ENCODE measurements around the gene MAP2K5. TPM values are rescaled to one million over a fixed set of nuclear protein-coding genes. Genes with fewer than 3 reads are reported as not detected.
"Not testable (repeated sequence)": the region's sequence is repeated elsewhere in the genome, so short reads cannot be mapped to it uniquely, and the experiment has no call there.

MAP2K5 gene
- total and polyA plus RNA-seq, 9 of the 15 experiments (the other 6 are each of a cell fraction or from before 2014, with no cell fraction given) = 0.41 to 16.5 (median 7.5) TPM

GRCh38 chr15:67613211-67613610 lies 70.7 kb downstream of the MAP2K5 start:
- Histone ChIP-seq H4K20me1 (replicated peaks; ENCODE audit: control insufficient read depth, insufficient read depth, low read length) (no peaks in the 10 kb centered on the region), H3K4me1 (replicated peaks in 1 of 2; ENCODE audit: control insufficient read depth in 2 of 2, insufficient read depth in 2 of 2, low read length in 2 of 2) (no peaks in the 10 kb centered on the region; a peak in 1 of 5 replicates), H3K4me3 (no peak overlapping the region), H2AFZ (ENCODE audit: low read depth, low read length) (no peak overlapping the region), H3K9ac (ENCODE audit: insufficient read depth in 1 of 2, low read depth in 2 of 2, low read length in 2 of 2) (no peak overlapping the region), H3K27ac (ENCODE audit: extremely low read depth, low read depth, low read length) (no peak overlapping the region), H3K36me3 (ENCODE audit: control insufficient read depth, insufficient read depth, low read length) (no peaks in the 10 kb centered on the region), H3K27me3 (ENCODE audit: control insufficient read depth in 2 of 2, insufficient read depth in 2 of 2, low read length in 2 of 2) (no peaks in the 10 kb centered on the region), H3K9me3 (replicated peaks; ENCODE audit: control insufficient read depth, insufficient read depth, low read depth, low read length) (no peaks in the 10 kb centered on the region), H3K9me1 (ENCODE audit: control insufficient read depth, insufficient read depth, low read length) (no peaks in the 10 kb centered on the region), H3K4me2 (ENCODE audit: insufficient read depth, low read length) (no peak overlapping the region), H3K79me2 (ENCODE audit: control insufficient read depth, insufficient read depth, low read length) (no peaks in the 10 kb centered on the region)
- no peak for ATAC-seq
- TF ChIP-seq SMARCE1 (IDR thresholded peaks at IDR 0.05) = no peak
- in situ Hi-C loops (cut with MboI) = no loop called here
- intact Hi-C loops (cut with micrococcal nuclease) = no loop called here
- CTCF ChIA-PET (ENCODE audit: low intra/inter-chr PET ratio) = no interaction called here
- no peak for FAIRE-seq
- WGBS (ENCODE audit: insufficient coverage, low coverage, missing lambda C conversion rate) = 29% methylated on average over 1 of the region's 1 CpG
- POLR2A ChIA-PET = interaction anchor here (0.6 to 1.4 kb wide), 4 partner anchors 9 to 93 kb away, joined by 3 read pairs; partner anchors contain the start of gene C15orf61
- BruUV-seq (replicated peaks) = no TSS peak
- DNase-seq (ENCODE audit: extremely low read depth in 1 of 4, low spot score in 3 of 4) = no peak

GRCh38 chr15:67613708-67614107 lies 71.2 kb downstream of the MAP2K5 start:
- Histone ChIP-seq H2AFZ (ENCODE audit: low read depth, low read length) (no peak overlapping the region), H3K4me2 (ENCODE audit: insufficient read depth, low read length) (no peak overlapping the region), H3K27ac (ENCODE audit: extremely low read depth, low read depth, low read length) (no peak overlapping the region), H3K36me3 (ENCODE audit: control insufficient read depth, insufficient read depth, low read length) (no peaks in the 10 kb centered on the region), H3K4me3 (no peak overlapping the region), H3K27me3 (ENCODE audit: control insufficient read depth in 2 of 2, insufficient read depth in 2 of 2, low read length in 2 of 2) (no peaks in the 10 kb centered on the region), H4K20me1 (replicated peaks; ENCODE audit: control insufficient read depth, insufficient read depth, low read length) (no peaks in the 10 kb centered on the region), H3K4me1 (replicated peaks in 1 of 2; ENCODE audit: control insufficient read depth in 2 of 2, insufficient read depth in 2 of 2, low read length in 2 of 2) (no peaks in the 10 kb centered on the region; a peak in 1 of 5 replicates), H3K9me3 (replicated peaks; ENCODE audit: control insufficient read depth, insufficient read depth, low read depth, low read length) (no peaks in the 10 kb centered on the region), H3K9ac (ENCODE audit: insufficient read depth in 1 of 2, low read depth in 2 of 2, low read length in 2 of 2) (no peak overlapping the region), H3K79me2 (ENCODE audit: control insufficient read depth, insufficient read depth, low read length) (no peaks in the 10 kb centered on the region), H3K9me1 (ENCODE audit: control insufficient read depth, insufficient read depth, low read length) (no peaks in the 10 kb centered on the region)
- DNase-seq (ENCODE audit: extremely low read depth in 1 of 4, low spot score in 3 of 4) (peak in 3 of 4 experiments; percentile 7 to 48 (median 45)), FAIRE-seq (peak; percentile 70), ATAC-seq (peak; percentile 71)
- no peak for TF ChIP-seq HDAC2 (IDR thresholded peaks at IDR 0.05)
- TF ChIP-seq, protein P1, sequence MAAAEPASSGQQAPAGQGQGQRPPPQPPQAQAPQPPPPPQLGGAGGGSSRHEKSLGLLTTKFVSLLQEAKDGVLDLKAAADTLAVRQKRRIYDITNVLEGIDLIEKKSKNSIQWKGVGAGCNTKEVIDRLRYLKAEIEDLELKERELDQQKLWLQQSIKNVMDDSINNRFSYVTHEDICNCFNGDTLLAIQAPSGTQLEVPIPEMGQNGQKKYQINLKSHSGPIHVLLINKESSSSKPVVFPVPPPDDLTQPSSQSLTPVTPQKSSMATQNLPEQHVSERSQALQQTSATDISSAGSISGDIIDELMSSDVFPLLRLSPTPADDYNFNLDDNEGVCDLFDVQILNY (CRISPR knock-in tag; IDR thresholded peaks at IDR 0.05) = no peak
- TF ChIP-seq, protein P2, sequence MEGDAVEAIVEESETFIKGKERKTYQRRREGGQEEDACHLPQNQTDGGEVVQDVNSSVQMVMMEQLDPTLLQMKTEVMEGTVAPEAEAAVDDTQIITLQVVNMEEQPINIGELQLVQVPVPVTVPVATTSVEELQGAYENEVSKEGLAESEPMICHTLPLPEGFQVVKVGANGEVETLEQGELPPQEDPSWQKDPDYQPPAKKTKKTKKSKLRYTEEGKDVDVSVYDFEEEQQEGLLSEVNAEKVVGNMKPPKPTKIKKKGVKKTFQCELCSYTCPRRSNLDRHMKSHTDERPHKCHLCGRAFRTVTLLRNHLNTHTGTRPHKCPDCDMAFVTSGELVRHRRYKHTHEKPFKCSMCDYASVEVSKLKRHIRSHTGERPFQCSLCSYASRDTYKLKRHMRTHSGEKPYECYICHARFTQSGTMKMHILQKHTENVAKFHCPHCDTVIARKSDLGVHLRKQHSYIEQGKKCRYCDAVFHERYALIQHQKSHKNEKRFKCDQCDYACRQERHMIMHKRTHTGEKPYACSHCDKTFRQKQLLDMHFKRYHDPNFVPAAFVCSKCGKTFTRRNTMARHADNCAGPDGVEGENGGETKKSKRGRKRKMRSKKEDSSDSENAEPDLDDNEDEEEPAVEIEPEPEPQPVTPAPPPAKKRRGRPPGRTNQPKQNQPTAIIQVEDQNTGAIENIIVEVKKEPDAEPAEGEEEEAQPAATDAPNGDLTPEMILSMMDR (IDR thresholded peaks at IDR 0.05 in 2 of 3, conservative IDR thresholded peaks at IDR 0.05 in 1 of 3; ENCODE audit: insufficient read depth in 2 of 3, low read depth in 1 of 3, low read length in 3 of 3) = peak; percentile 29 to 88 (median 57); a peak in 4 of 6 replicates
- WGBS (ENCODE audit: insufficient coverage, low coverage, missing lambda C conversion rate) = 31% methylated on average over 3 of the region's 3 CpGs
- in situ Hi-C loops (cut with MboI) (no loop called here), intact Hi-C loops (cut with micrococcal nuclease) (no loop called here)
- CTCF ChIA-PET (ENCODE audit: low intra/inter-chr PET ratio) = no interaction called here
- POLR2A ChIA-PET = interaction anchor here (1.3 to 1.4 kb wide), 2 partner anchors 10 to 32 kb away, joined by 3 read pairs; no protein-coding TSS in a partner anchor
- BruUV-seq (replicated peaks) = no TSS peak

GRCh38 chr15:67615131-67615534 lies 72.6 kb downstream of the MAP2K5 start:
- H2AFZ ChIP-seq (ENCODE audit: low read depth, low read length); POLR2A ChIA-PET; H3K4me1 ChIP-seq (replicated peaks in 1 of 2; ENCODE audit: control insufficient read depth in 2 of 2, insufficient read depth in 2 of 2, low read length in 2 of 2); H3K4me2 ChIP-seq (ENCODE audit: insufficient read depth, low read length); in situ Hi-C loops (cut with MboI); H3K9me1 ChIP-seq (ENCODE audit: control insufficient read depth, insufficient read depth, low read length); BruUV-seq (replicated peaks); DNase-seq (ENCODE audit: extremely low read depth in 1 of 4, low spot score in 3 of 4); H3K9me3 ChIP-seq (replicated peaks; ENCODE audit: control insufficient read depth, insufficient read depth, low read depth, low read length); H3K27ac ChIP-seq (ENCODE audit: extremely low read depth, low read depth, low read length); CTCF ChIA-PET (ENCODE audit: low intra/inter-chr PET ratio); ATAC-seq; intact Hi-C loops (cut with micrococcal nuclease); H3K27me3 ChIP-seq (ENCODE audit: control insufficient read depth in 2 of 2, insufficient read depth in 2 of 2, low read length in 2 of 2); H3K9ac ChIP-seq (ENCODE audit: insufficient read depth in 1 of 2, low read depth in 2 of 2, low read length in 2 of 2); H3K79me2 ChIP-seq (ENCODE audit: control insufficient read depth, insufficient read depth, low read length); H4K20me1 ChIP-seq (replicated peaks; ENCODE audit: control insufficient read depth, insufficient read depth, low read length); H3K36me3 ChIP-seq (ENCODE audit: control insufficient read depth, insufficient read depth, low read length); H3K4me3 ChIP-seq: not testable (repeated sequence)
- FAIRE-seq = peak; percentile 19
- WGBS (ENCODE audit: insufficient coverage, low coverage, missing lambda C conversion rate) = 29% methylated on average over 6 of the region's 6 CpGs
